Neural cell (in vitro differentiated cells): Measurements from ENCODE around the gene SIGLEC9. TPM values are rescaled to one million over a fixed set of nuclear protein-coding genes. Genes with fewer than 3 reads are reported as not detected.

Experiments used
- H2AFZ ChIP-seq: fragments of 200-600, 300-800 bp; sonication (generic), shearing (Covaris generic); 2 replicates; pipeline ENCODE4 v1.6.0; 2014; ENCODE audit warnings: low read depth, mild to moderate bottlenecking, antibody characterized with exemption, low read length, moderate library complexity
- H3F3A ChIP-seq: fragments of 200-600 bp; shearing (Covaris generic); 2 replicates; pipeline ENCODE4 v1.6.1; 2016; ENCODE audit warnings: mild to moderate bottlenecking, moderate library complexity, mixed read lengths, antibody characterized with exemption, low read length; ENCODE audit not compliant: insufficient read depth, poor library complexity, severe bottlenecking
- H3K27ac ChIP-seq: fragments of 200-600, 300-800 bp; sonication (generic), shearing (Covaris generic); 2 replicates; pipeline ENCODE4 v1.5.1; 2014; ENCODE audit warnings: mild to moderate bottlenecking, low read length, moderate library complexity
- H3K27me3 ChIP-seq: fragments of 300-800, 200-600 bp; sonication (generic), shearing (Covaris generic); 2 replicates; pipeline ENCODE4 v1.6.0; 2014; ENCODE audit warnings: mild to moderate bottlenecking, low read depth, low read length, moderate library complexity; ENCODE audit not compliant: insufficient read depth
- H3K36me3 ChIP-seq: fragments of 300-800, 200-600 bp; sonication (generic), shearing (Covaris generic); 2 replicates; pipeline ENCODE4 v1.5.1; 2014; ENCODE audit warnings: mild to moderate bottlenecking, antibody characterized with exemption, low read length, moderate library complexity; ENCODE audit not compliant: insufficient read depth
- H3K4me2 ChIP-seq: fragments of 300-800, 200-600 bp; sonication (generic), shearing (Covaris generic); 2 replicates; pipeline ENCODE4 v1.6.0; 2014; ENCODE audit warnings: mild to moderate bottlenecking, low read length
- H3K4me3 ChIP-seq: fragments of 300-800, 200-600 bp; sonication (generic), shearing (Covaris generic); 2 replicates; pipeline ENCODE4 v1.5.1; 2014; ENCODE audit warnings: mild to moderate bottlenecking, low read length, moderate library complexity
- H3K79me2 ChIP-seq: fragments of 200-600 bp; shearing (Covaris generic); replicated peaks from 2 replicates; pipeline ENCODE4 v1.6.0; 2014; ENCODE audit warnings: mild to moderate bottlenecking, low read length, moderate library complexity; ENCODE audit not compliant: insufficient read depth
- H3K9ac ChIP-seq: fragments of 300-800, 200-600 bp; sonication (generic), shearing (Covaris generic); 2 replicates; pipeline ENCODE4 v1.6.1; 2016; ENCODE audit warnings: mild to moderate bottlenecking, low read length, mixed read lengths
- H3K9me2 ChIP-seq: fragments of 200-600 bp; shearing (Covaris generic); 2 replicates; pipeline ENCODE4 v1.6.1; 2016; ENCODE audit warnings: mild to moderate bottlenecking, low read length, mixed read lengths; ENCODE audit not compliant: insufficient read depth
- H3K9me3 ChIP-seq: fragments of 200-600, 300-800 bp; sonication (generic), shearing (Covaris generic); 2 replicates; pipeline ENCODE4 v1.6.1; 2016; ENCODE audit warnings: mild to moderate bottlenecking, mixed run types, low read length, moderate library complexity, mixed read lengths
- H4K20me1 ChIP-seq: fragments of 200-600 bp; shearing (Covaris generic); 2 replicates; pipeline ENCODE4 v1.6.1; 2016; ENCODE audit warnings: mild to moderate bottlenecking, mixed run types; ENCODE audit not compliant: insufficient read depth
- CTCF ChIP-seq: fragments of 450-650 bp; IDR thresholded peaks from 2 replicates; pipeline ENCODE4 v1.5.1; 2014; ENCODE audit warnings: antibody characterized with exemption, mild to moderate bottlenecking, moderate library complexity; ENCODE audit not compliant: poor library complexity, severe bottlenecking
- EP300 ChIP-seq: fragments of 450-650 bp; conservative IDR thresholded peaks from 2 replicates; pipeline ENCODE4 v1.6.1; 2014; ENCODE audit warnings: antibody characterized with exemption, mild to moderate bottlenecking, moderate library complexity; ENCODE audit not compliant: poor library complexity, severe bottlenecking
- EZH2 ChIP-seq: fragments of 200-600, 300-800 bp; shearing (Covaris generic), sonication (generic); IDR thresholded peaks from 2 replicates; pipeline ENCODE4 v1.6.1; 2014; ENCODE audit warnings: antibody characterized with exemption, low read length, borderline replicate concordance, mild to moderate bottlenecking; ENCODE audit not compliant: insufficient read depth, poor library complexity, severe bottlenecking
- MXI1 ChIP-seq: fragments of 450-650 bp; conservative IDR thresholded peaks from 2 replicates; pipeline ENCODE4 v1.6.1; 2014; ENCODE audit warnings: antibody characterized with exemption, mild to moderate bottlenecking; ENCODE audit not compliant: poor library complexity, severe bottlenecking
- POLR2AphosphoS5 ChIP-seq: IDR thresholded peaks from 2 replicates; pipeline ENCODE4 v1.6.1; 2012
- RAD21 ChIP-seq: fragments of 450-650 bp; conservative IDR thresholded peaks from 2 replicates; pipeline ENCODE4 v1.6.1; 2014; ENCODE audit warnings: antibody characterized with exemption, mild to moderate bottlenecking, moderate library complexity
- REST ChIP-seq: IDR thresholded peaks from 2 replicates; pipeline ENCODE4 v1.6.1; 2012; ENCODE audit warnings: borderline replicate concordance
- SMC3 ChIP-seq: fragments of 450-650 bp; conservative IDR thresholded peaks from 2 replicates; pipeline ENCODE4 v1.6.1; 2014; ENCODE audit warnings: antibody characterized with exemption, mild to moderate bottlenecking, moderate library complexity; ENCODE audit not compliant: poor library complexity
- TAF1 ChIP-seq: IDR thresholded peaks from 2 replicates; pipeline ENCODE4 v1.6.1; 2012; ENCODE audit warnings: low read depth
- polyA plus RNA-seq: library from polyadenylated mRNA; depleted of rRNA; stranded (reverse); fragments of >200 nt; gene quantifications from 2 replicates; pipeline ENCODE4 v1.2.3, GENCODE V29; 2014

The SIGLEC9 gene
- polyA plus RNA-seq, 1 donor from 2014 or later: not detected

DNA sequence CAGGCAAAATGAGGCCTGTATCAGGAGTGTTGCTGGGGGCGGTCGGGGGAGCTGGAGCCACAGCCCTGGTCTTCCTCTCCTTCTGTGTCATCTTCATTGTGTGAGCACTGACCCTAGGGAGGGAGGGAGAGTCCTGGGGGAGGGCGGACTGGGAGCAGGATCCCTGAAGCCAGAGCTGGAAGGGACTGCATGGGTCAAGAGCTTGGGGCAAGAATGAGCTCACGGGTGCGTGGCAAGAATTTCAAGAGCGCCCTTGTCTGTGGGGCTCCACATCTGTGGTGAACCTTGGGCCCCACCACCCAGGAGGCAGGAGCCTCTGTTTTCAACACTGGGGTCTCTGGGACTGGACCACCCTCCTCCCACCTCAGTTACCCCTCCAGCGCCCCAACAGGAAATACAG, 22.0 kb downstream of the SIGLEC9 start:
- Histone ChIP-seq H3K9me2 (no peaks in the 10 kb centered on the region), H3K4me2 (no peak overlapping the region), H3K36me3 (no peaks in the 10 kb centered on the region), H3K4me3 (no peak overlapping the region), H3K9ac (no peak overlapping the region), H3K27me3 (no peaks in the 10 kb centered on the region), H2AFZ (no peak overlapping the region), H3F3A (no peaks in the 10 kb centered on the region), H3K9me3 (no peaks in the 10 kb centered on the region), H4K20me1 (no peaks in the 10 kb centered on the region), H3K27ac (no peak overlapping the region), H3K79me2 (no peaks in the 10 kb centered on the region)
- TF ChIP-seq RAD21: no peak
- no peak for TF ChIP-seq EZH2
- no peak for TF ChIP-seq TAF1
- TF ChIP-seq MXI1: no peak
- no peak for TF ChIP-seq SMC3
- no peak for TF ChIP-seq CTCF
- TF ChIP-seq EP300: no peak
- TF ChIP-seq REST: no peak
- no peak for TF ChIP-seq POLR2AphosphoS5

GRCh38 chr19:51147663-51148062, 23.0 kb downstream of the SIGLEC9 start:
- Histone ChIP-seq H3K27me3 (no peaks in the 10 kb centered on the region), H3K9ac (no peak overlapping the region), H3K4me2 (no peak overlapping the region), H2AFZ (no peak overlapping the region), H3K36me3 (no peaks in the 10 kb centered on the region), H3K9me2 (no peaks in the 10 kb centered on the region), H3K27ac (no peak overlapping the region), H3K79me2 (no peaks in the 10 kb centered on the region), H3F3A (no peaks in the 10 kb centered on the region), H3K9me3 (no peaks in the 10 kb centered on the region), H4K20me1 (no peaks in the 10 kb centered on the region), H3K4me3 (no peak overlapping the region)
- TF ChIP-seq EZH2 (no peak), POLR2AphosphoS5 (no peak), CTCF (no peak), TAF1 (no peak), RAD21 (no peak)
